Endodermal cell (in vitro differentiated cells): Measurements from ENCODE around the gene DOCK7. TPM values are rescaled to one million over a fixed set of nuclear protein-coding genes. Genes with fewer than 3 reads are reported as not detected.

Experiments
- DNase-seq: peaks from one replicate; pipeline ENCODE4 v3.0.0-alpha.2; 2017
- H3K27ac ChIP-seq: 2 replicates; pipeline ENCODE4 v1.5.1; 2013; ENCODE audit warnings: mild to moderate bottlenecking, low read depth, low read length, moderate library complexity
- H3K27me3 ChIP-seq: 2 replicates; pipeline ENCODE4 v1.6.1; 2013; ENCODE audit warnings: mild to moderate bottlenecking, low read length, moderate library complexity; ENCODE audit not compliant: insufficient read depth, control insufficient read depth, poor library complexity, severe bottlenecking
- H3K36me3 ChIP-seq: 2 replicates; pipeline ENCODE4 v1.7.0; 2013; ENCODE audit warnings: mild to moderate bottlenecking, low read length, moderate library complexity; ENCODE audit not compliant: control insufficient read depth, insufficient read depth
- H3K4me1 ChIP-seq: one replicate; pipeline ENCODE4 v1.7.0; 2013; ENCODE audit warnings: low read length; ENCODE audit not compliant: control insufficient read depth, insufficient read depth
- H3K4me3 ChIP-seq: 2 replicates; pipeline ENCODE4 v1.5.1; 2013; ENCODE audit warnings: mild to moderate bottlenecking, low read length, moderate library complexity
- H3K9ac ChIP-seq: 2 replicates; pipeline ENCODE4 v1.6.1; 2013; ENCODE audit warnings: mild to moderate bottlenecking, low read length, moderate library complexity; ENCODE audit not compliant: poor library complexity, severe bottlenecking; ENCODE audit errors: extremely low read depth
- H3K9me3 ChIP-seq: 2 replicates; pipeline ENCODE4 v1.6.1; 2013; ENCODE audit warnings: mild to moderate bottlenecking, low read length, moderate library complexity; ENCODE audit not compliant: control insufficient read depth
- H3K27ac Mint-ChIP-seq: 2 replicates; pipeline ENCODE4 v1.8.0; 2020; ENCODE audit warnings: mixed read lengths
- H3K27me3 Mint-ChIP-seq: 2 replicates; pipeline ENCODE4 v1.8.0; 2021; ENCODE audit warnings: mild to moderate bottlenecking, mixed read lengths; ENCODE audit not compliant: insufficient read depth
- H3K36me3 Mint-ChIP-seq: 2 replicates; pipeline ENCODE4 v1.8.0; 2020; ENCODE audit warnings: low read depth, mixed read lengths
- H3K4me1 Mint-ChIP-seq: 2 replicates; pipeline ENCODE4 v1.8.0; 2020; ENCODE audit warnings: mixed read lengths
- H3K4me3 Mint-ChIP-seq: 2 replicates; pipeline ENCODE4 v1.8.0; 2020; ENCODE audit warnings: mild to moderate bottlenecking, moderate library complexity, mixed read lengths
- H3K9me3 Mint-ChIP-seq: 2 replicates; pipeline ENCODE4 v1.8.0; 2020; ENCODE audit warnings: mild to moderate bottlenecking, mixed read lengths
- CTCF ChIP-seq: fragments of 200-600 bp; sonication (generic); conservative IDR thresholded peaks from 2 replicates; pipeline ENCODE4 v1.5.0; 2021; ENCODE audit warnings: antibody characterized with exemption, mild to moderate bottlenecking
- WGBS, 2 experiments: methylation state at CpG; one replicate each; pipeline versions ENCODE4 v1.1.5 to v1.1.7; 2013; ENCODE audit warnings: missing lambda C conversion rate in 2 of 2, mixed read lengths in 1 of 2; ENCODE audit not compliant: insufficient coverage in 1 of 2, insufficient read length in 1 of 2; 5-methylcytosine and 5-hydroxymethylcytosine counted together
- long read RNA-seq, 4 experiments: library from polyadenylated mRNA in 2 of 4; library from RNA in 1 of 4; library from capped mRNA in 1 of 4; stranded (forward) in 3 of 4; unstranded in 1 of 4; transcript quantifications; one replicate each; pipeline ENCODE4 v2.0.0, GENCODE V29; 2020 to 2021; ENCODE audit warnings: inconsistent platforms in 1 of 4
- polyA plus RNA-seq, 2 experiments: library from polyadenylated mRNA; stranded (reverse); fragments of 50-300 nt; gene quantifications; one replicate each; pipeline ENCODE4 v1.2.3, GENCODE V29; 2013
- total RNA-seq, 2 donors: library from RNA; stranded (reverse); fragmentation: NEBNext Ultra II Directional in 1 of 2; extraction: Animal tissue kit (Norgen Biotek cat#: 25700) in 1 of 2; gene quantifications; 2 replicates in 1 of 2; 3 replicates in 1 of 2; pipeline ENCODE4 v1.2.1, GENCODE V29; 2021

Gene DOCK7, protein sequence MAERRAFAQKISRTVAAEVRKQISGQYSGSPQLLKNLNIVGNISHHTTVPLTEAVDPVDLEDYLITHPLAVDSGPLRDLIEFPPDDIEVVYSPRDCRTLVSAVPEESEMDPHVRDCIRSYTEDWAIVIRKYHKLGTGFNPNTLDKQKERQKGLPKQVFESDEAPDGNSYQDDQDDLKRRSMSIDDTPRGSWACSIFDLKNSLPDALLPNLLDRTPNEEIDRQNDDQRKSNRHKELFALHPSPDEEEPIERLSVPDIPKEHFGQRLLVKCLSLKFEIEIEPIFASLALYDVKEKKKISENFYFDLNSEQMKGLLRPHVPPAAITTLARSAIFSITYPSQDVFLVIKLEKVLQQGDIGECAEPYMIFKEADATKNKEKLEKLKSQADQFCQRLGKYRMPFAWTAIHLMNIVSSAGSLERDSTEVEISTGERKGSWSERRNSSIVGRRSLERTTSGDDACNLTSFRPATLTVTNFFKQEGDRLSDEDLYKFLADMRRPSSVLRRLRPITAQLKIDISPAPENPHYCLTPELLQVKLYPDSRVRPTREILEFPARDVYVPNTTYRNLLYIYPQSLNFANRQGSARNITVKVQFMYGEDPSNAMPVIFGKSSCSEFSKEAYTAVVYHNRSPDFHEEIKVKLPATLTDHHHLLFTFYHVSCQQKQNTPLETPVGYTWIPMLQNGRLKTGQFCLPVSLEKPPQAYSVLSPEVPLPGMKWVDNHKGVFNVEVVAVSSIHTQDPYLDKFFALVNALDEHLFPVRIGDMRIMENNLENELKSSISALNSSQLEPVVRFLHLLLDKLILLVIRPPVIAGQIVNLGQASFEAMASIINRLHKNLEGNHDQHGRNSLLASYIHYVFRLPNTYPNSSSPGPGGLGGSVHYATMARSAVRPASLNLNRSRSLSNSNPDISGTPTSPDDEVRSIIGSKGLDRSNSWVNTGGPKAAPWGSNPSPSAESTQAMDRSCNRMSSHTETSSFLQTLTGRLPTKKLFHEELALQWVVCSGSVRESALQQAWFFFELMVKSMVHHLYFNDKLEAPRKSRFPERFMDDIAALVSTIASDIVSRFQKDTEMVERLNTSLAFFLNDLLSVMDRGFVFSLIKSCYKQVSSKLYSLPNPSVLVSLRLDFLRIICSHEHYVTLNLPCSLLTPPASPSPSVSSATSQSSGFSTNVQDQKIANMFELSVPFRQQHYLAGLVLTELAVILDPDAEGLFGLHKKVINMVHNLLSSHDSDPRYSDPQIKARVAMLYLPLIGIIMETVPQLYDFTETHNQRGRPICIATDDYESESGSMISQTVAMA (N-terminal part only)
- 10 to 100 TPM; 66.8 to 72.8 TPM for total RNA-seq
- 49.4 TPM for polyA plus RNA-seq (2013, experiment 1 of 2)
- 51.3 TPM for polyA plus RNA-seq (2013, experiment 2 of 2)
- long read RNA-seq, experiment 1, full-length matches to known transcripts = 2 of 16 reads
- long read RNA-seq, experiment 1, partial matches to known transcripts = 10 of 16 reads
- long read RNA-seq, experiment 1, other reads (novel, unspliced or antisense) = 4 of 16 reads
- long read RNA-seq, experiment 2, full-length matches to known transcripts = 34 of 79 reads
- long read RNA-seq, experiment 2, partial matches to known transcripts = 24 of 79 reads
- long read RNA-seq, experiment 2, other reads (novel, unspliced or antisense) = 21 of 79 reads
- long read RNA-seq, experiment 3, full-length matches to known transcripts = 8 of 35 reads
- long read RNA-seq, experiment 3, partial matches to known transcripts = 18 of 35 reads
- long read RNA-seq, experiment 3, other reads (novel, unspliced or antisense) = 9 of 35 reads
- long read RNA-seq, experiment 4, partial matches to known transcripts = 1 of 1 reads
- long read RNA-seq, experiment 4, other reads (novel, unspliced or antisense) = 0 of 1 reads

- H3K4me3 ChIP-seq = peak within 1 kb of the TSS; percentile 97
- no peak for TF ChIP-seq CTCF
- peak within 1 kb of the TSS; percentile 66 for H3K27ac ChIP-seq
- whole genome bisulfite sequencing, 2 experiments = 0 to 1% methylated on average over 33 to 107 of the region's 107 CpGs
- H3K27me3 ChIP-seq = no peaks in the 10 kb centered on the region
- Mint-ChIP-seq H3K36me3 (peaks cover 16% of the 10 kb centered on the region), H3K9me3 (no peaks in the 10 kb centered on the region), H3K27ac (peak within 1 kb of the TSS; percentile 98), H3K27me3 (no peaks in the 10 kb centered on the region), H3K4me3 (peak within 1 kb of the TSS; percentile 89), H3K4me1 (peaks cover 26% of the 10 kb centered on the region)
- H3K9ac ChIP-seq = peak within 1 kb of the TSS; percentile 92
- DNase-seq = peak; percentile 95
- peaks cover 10% of the 10 kb centered on the region for H3K36me3 ChIP-seq
- peaks cover 3% of the 10 kb centered on the region for H3K4me1 ChIP-seq
- H3K9me3 ChIP-seq = peaks cover 7% of the 10 kb centered on the region
These were observed at the start of gene DOCK7 for GRCh38 chr1:62687903-62688686. Gene DOCK7, minus strand, starts transcription at chr1:62688386. Its CDS starts 122 bp downstream, at chr1:62688264.

GRCh38 chr1:62735491-62736171, 47.4 kb upstream of the DOCK7 start:
- peaks cover 17% of the 10 kb centered on the region for H3K4me1 Mint-ChIP-seq
- WGBS, 2 experiments = 75 to 88% methylated on average over 1 to 3 of the region's 3 CpGs

More at GRCh38 chr1:62735491-62736171, 47.4 kb upstream of the DOCK7 start:
- DNase-seq = no peak
- Mint-ChIP-seq H3K27ac (no peak overlapping the region), H3K9me3 (peaks cover 9% of the 10 kb centered on the region), H3K27me3 (no peaks in the 10 kb centered on the region), H3K4me3 (no peak overlapping the region), H3K36me3 (peaks cover 14% of the 10 kb centered on the region)
- Histone ChIP-seq H3K4me3 (no peak overlapping the region), H3K27me3 (no peaks in the 10 kb centered on the region), H3K36me3 (no peaks in the 10 kb centered on the region), H3K4me1 (no peaks in the 10 kb centered on the region), H3K27ac (no peak overlapping the region), H3K9ac (no peak overlapping the region), H3K9me3 (no peaks in the 10 kb centered on the region)
- no peak for TF ChIP-seq CTCF
